Measurements from ENCODE around the gene PPP3CA.

Gene PPP3CA

GRCh38 chr4:101347267-101347556, at the start of gene PPP3CA:
PPP3CA (minus strand) TSS chr4:101347526.
- DNase-seq, result no peak

GRCh38 chr4:101393256-101393655, 45.9 kb upstream of the PPP3CA start:
- DNase-seq, result no peak

- DNase-seq, result no peak
These were observed 23.4 kb upstream of the PPP3CA start for GRCh38 chr4:101370663-101371210.

- DNase-seq, result no peak
These were observed 19.9 kb upstream of the PPP3CA start for GRCh38 chr4:101367201-101367600.

GRCh38 chr4:101366331-101366730, 19.0 kb upstream of the PPP3CA start:
- DNase-seq, result no peak

- no peak for DNase-seq
These were observed 10.4 kb upstream of the PPP3CA start for GRCh38 chr4:101357751-101358150.

GRCh38 chr4:101356928-101357327, 9.6 kb upstream of the PPP3CA start:
- DNase-seq, result no peak

GRCh38 chr4:101355767-101356702, 8.7 kb upstream of the PPP3CA start:
- DNase-seq, result no peak

GRCh38 chr4:101355246-101355645, 7.9 kb upstream of the PPP3CA start:
- no peak for DNase-seq

GRCh38 chr4:101349801-101350064, 2.4 kb upstream of the PPP3CA start:
- no peak for DNase-seq

- DNase-seq, result peak; percentile 54
These were observed 1.9 kb upstream of the PPP3CA start for GRCh38 chr4:101348995-101349800.

- no peak for DNase-seq
These were observed 1.1 kb upstream of the PPP3CA start for GRCh38 chr4:101348367-101348827.

GRCh38 chr4:101347557-101348366, 436 bp upstream of the PPP3CA start:
- DNase-seq, result peak; percentile 100

- peak; percentile 84 for DNase-seq
These were observed 717 bp downstream of the PPP3CA start for GRCh38 chr4:101346351-101347266.

- DNase-seq, result peak; percentile 88
These were observed 1.6 kb downstream of the PPP3CA start for GRCh38 chr4:101345596-101346350.

- no peak for DNase-seq
These were observed 2.1 kb downstream of the PPP3CA start for GRCh38 chr4:101345271-101345595.

GRCh38 chr4:101339332-101339731, 8.0 kb downstream of the PPP3CA start:
- no peak for DNase-seq

- no peak for DNase-seq
These were observed 9.6 kb downstream of the PPP3CA start for GRCh38 chr4:101337688-101338087.

GRCh38 chr4:101334963-101335572, 12.3 kb downstream of the PPP3CA start:
- no peak for DNase-seq

GRCh38 chr4:101332424-101332823, 14.9 kb downstream of the PPP3CA start:
- no peak for DNase-seq

- no peak for DNase-seq
These were observed 16.3 kb downstream of the PPP3CA start for GRCh38 chr4:101331017-101331416.
